ENCODE measurements around the gene NDE1. TPM values are rescaled to one million over a fixed set of nuclear protein-coding genes. Genes with fewer than 3 reads are reported as not detected.

Gene NDE1
- total and polyA plus RNA-seq, 11 donors, result 5.9 to 32.3 (median 17.3) TPM

DNA sequence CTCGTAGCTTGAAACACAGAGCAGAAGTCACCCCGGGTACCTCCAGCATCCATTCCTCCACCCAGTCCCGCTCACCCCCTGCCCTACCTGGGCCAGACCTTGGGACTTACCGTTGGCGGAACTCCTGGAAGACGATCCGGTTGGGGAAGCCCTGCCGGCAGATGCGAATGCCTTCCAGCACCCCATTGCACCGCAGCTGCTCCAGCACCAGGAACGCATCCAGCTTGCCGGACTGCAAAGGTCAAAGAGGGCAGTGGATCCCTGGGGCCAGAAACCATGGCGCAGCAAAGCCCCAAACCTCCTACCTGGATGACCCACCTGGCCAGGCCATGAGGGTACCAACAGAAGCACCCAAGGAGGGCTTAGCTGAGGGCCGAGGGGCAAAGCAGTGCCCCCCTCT is 97.9 kb downstream of the NDE1 start:
- intact Hi-C loops (cut with DNase I), result no loop called here
- no peak for ATAC-seq
- Histone ChIP-seq H3K4me1 (no peaks in the 10 kb centered on the region), H3K27me3 (no peaks in the 10 kb centered on the region), H3K27ac (peak overlapping the region in 1 of 12 donors; percentile 60), H3K4me3 (no peak overlapping the region), H3K36me3 (peaks cover 0 to 23% (median 4%) of the 10 kb centered on the region in 9 donors), H3K9me3 (no peaks in the 10 kb centered on the region)
- TF ChIP-seq POLR2A (IDR thresholded peaks at IDR 0.05), result no peak
- TF ChIP-seq, protein P1, sequence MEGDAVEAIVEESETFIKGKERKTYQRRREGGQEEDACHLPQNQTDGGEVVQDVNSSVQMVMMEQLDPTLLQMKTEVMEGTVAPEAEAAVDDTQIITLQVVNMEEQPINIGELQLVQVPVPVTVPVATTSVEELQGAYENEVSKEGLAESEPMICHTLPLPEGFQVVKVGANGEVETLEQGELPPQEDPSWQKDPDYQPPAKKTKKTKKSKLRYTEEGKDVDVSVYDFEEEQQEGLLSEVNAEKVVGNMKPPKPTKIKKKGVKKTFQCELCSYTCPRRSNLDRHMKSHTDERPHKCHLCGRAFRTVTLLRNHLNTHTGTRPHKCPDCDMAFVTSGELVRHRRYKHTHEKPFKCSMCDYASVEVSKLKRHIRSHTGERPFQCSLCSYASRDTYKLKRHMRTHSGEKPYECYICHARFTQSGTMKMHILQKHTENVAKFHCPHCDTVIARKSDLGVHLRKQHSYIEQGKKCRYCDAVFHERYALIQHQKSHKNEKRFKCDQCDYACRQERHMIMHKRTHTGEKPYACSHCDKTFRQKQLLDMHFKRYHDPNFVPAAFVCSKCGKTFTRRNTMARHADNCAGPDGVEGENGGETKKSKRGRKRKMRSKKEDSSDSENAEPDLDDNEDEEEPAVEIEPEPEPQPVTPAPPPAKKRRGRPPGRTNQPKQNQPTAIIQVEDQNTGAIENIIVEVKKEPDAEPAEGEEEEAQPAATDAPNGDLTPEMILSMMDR (IDR thresholded peaks at IDR 0.05), result no peak
- 89 to 93% (median 92%) methylated on average over 9 to 14 of the region's 14 CpGs for WGBS, 4 donors
- DNase-seq, result no peak

DNA sequence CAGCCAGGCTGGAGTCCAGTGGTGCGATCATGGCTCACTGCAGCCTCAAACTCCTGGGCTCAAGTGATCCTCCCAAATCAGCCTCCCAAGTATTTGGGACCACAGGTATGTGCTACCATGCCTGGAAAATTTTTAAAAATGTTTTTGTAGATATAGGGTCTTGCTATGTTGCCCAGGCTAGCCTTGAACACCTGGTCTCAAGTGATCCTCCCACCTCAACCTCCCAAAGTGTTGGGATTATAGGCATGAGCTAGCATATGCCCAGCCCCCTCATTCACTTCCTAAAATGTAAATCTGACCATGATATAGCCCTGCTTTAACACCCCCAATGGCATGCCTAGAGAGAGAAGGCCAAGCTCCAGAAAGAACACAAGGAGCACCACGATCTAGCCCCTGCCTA is 98.6 kb downstream of the NDE1 start:
- DNase-seq (no peak), ATAC-seq (no peak)
- Histone ChIP-seq H3K27ac (peak overlapping the region in 1 of 12 donors; percentile 60), H3K4me3 (no peak overlapping the region), H3K9me3 (no peaks in the 10 kb centered on the region), H3K27me3 (no peaks in the 10 kb centered on the region), H3K36me3 (peaks cover 0 to 18% (median 0%) of the 10 kb centered on the region in 9 donors), H3K4me1 (no peaks in the 10 kb centered on the region)
- 88 to 95% (median 92%) methylated on average over 2 of the region's 2 CpGs for WGBS, 4 donors
- intact Hi-C loops (cut with DNase I), result no loop called here
- no peak for TF ChIP-seq POLR2A (IDR thresholded peaks at IDR 0.05)
- TF ChIP-seq, protein P1 (IDR thresholded peaks at IDR 0.05), result no peak

DNA sequence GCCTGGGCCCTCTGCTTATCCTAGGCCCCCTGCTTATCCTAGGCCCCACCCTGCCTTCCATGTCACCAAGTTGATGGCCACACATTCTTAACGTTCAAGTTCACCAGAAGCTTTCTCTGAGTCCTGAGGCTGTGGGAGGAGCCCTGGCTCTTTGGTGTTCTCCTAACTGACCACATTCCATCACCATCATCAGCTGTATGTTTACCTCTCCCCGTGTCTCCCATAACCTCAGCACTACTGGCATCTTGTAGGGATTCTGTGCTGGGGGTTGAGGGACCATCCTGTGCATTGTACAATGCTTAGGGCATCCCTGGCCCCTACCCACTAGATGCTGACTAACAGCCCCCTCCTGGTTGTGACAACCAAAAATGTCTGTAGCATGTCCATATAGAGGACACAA is 99.3 kb downstream of the NDE1 start:
- Histone ChIP-seq H3K4me3 (no peak overlapping the region), H3K27me3 (no peaks in the 10 kb centered on the region), H3K27ac (peak overlapping the region in 1 of 12 donors; percentile 60), H3K4me1 (no peaks in the 10 kb centered on the region), H3K9me3 (no peaks in the 10 kb centered on the region), H3K36me3 (peaks cover 0 to 10% (median 0%) of the 10 kb centered on the region in 9 donors)
- TF ChIP-seq, protein P1 (IDR thresholded peaks at IDR 0.05), result no peak
- no peak for TF ChIP-seq POLR2A (IDR thresholded peaks at IDR 0.05)
- DNase-seq (no peak), ATAC-seq (no peak)
- intact Hi-C loops (cut with DNase I), result no loop called here
- WGBS, 4 donors, result 41 to 49% (median 46%) methylated on average over 2 of the region's 2 CpGs

DNA sequence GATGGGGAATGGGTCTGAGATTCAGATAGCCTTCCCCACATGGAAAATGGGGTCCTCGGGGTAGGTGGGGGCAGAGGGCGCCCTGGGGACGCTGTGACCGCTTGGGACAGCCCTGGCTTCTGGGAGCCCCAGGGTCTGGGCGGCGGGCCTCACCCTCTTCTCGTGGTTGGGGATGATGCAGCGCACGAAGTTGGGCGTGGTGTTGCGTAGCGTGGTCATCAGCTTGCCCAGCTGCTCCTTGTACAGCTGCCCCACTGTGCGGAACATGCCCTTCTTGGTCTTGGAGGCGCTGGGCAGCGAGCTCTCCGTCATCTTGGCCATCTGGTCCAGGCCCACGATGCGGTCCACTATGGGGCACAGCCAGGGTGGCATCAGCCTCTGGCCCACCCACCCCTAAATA is 99.9 kb downstream of the NDE1 start:
- TF ChIP-seq POLR2A (IDR thresholded peaks at IDR 0.05), result no peak
- intact Hi-C loops (cut with DNase I), result no loop called here
- ATAC-seq, result peak in 1 of 4 donors; percentile 30
- peaks cover 0 to 10% (median 0%) of the 10 kb centered on the region in 9 donors for H3K36me3 ChIP-seq
- peak overlapping the region in 1 of 12 donors; percentile 60 for H3K27ac ChIP-seq
- H3K4me1 ChIP-seq, result no peaks in the 10 kb centered on the region
- 85 to 89% (median 87%) methylated on average over 11 to 18 of the region's 18 CpGs for WGBS, 4 donors
- DNase-seq, result peak in 1 of 5 donors; percentile 34
- H3K27me3 ChIP-seq, result no peaks in the 10 kb centered on the region
- H3K9me3 ChIP-seq, result peaks cover 0 to 3% (median 0%) of the 10 kb centered on the region in 12 donors
- H3K4me3 ChIP-seq, result no peak overlapping the region

DNA sequence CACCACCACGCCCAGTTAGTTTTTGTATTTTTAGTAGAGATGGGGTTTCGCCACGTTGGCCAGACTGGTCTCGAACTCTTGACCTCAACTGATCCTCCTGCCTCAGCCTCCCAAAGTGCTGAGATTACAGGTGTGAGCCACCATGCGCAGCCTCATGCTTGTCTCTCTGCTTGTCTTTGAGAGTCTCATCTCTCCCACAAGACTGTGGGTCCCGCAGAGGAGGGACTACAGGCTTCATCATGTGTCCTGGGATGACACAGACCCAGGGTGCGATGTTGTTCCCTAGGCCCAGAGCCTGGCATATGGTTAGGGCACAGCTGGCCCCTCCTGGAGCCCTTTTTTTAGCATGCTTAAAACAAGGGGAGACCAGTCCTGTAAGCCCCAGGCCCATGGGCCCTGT is 101.9 kb downstream of the NDE1 start:
- whole genome bisulfite sequencing, 4 donors, result 91 to 97% (median 93%) methylated on average over 7 of the region's 7 CpGs
- DNase-seq (no peak), ATAC-seq (no peak)
- H3K4me1 ChIP-seq, result no peaks in the 10 kb centered on the region
- intact Hi-C loops (cut with DNase I), result no loop called here
- H3K36me3 ChIP-seq, result peaks cover 0 to 5% (median 0%) of the 10 kb centered on the region in 9 donors
- no peak for TF ChIP-seq POLR2A (IDR thresholded peaks at IDR 0.05)
- TF ChIP-seq, protein P1 (IDR thresholded peaks at IDR 0.05), result no peak
- peak overlapping the region in 1 of 12 donors; percentile 64 for H3K27ac ChIP-seq
- no peaks in the 10 kb centered on the region for H3K27me3 ChIP-seq
- H3K4me3 ChIP-seq, result no peak overlapping the region
- peaks cover 0 to 5% (median 0%) of the 10 kb centered on the region in 12 donors for H3K9me3 ChIP-seq
